Upper lobe of right lung (tissue), 1 donor: ENCODE results near the gene CAMK2N2. TPM values are rescaled to one million over a fixed set of nuclear protein-coding genes. Genes with fewer than 3 reads are reported as not detected.

Experiments
- ATAC-seq: fragments of 200-7000 bp; cut with Tn5 transposase; one replicate; pipeline ENCODE4 v1.9.1; 2020; ENCODE audit warnings: mild to moderate bottlenecking, moderate library complexity
- DNase-seq: peaks from one replicate; pipeline ENCODE4 v3.0.0-alpha.2; 2020
- H3K27ac ChIP-seq: fragments of 200-600 bp; one replicate; pipeline ENCODE4 v1.8.0; 2022
- H3K27me3 ChIP-seq: fragments of 200-600 bp; one replicate; pipeline ENCODE4 v1.8.0; 2022; ENCODE audit warnings: mild to moderate bottlenecking
- H3K36me3 ChIP-seq: fragments of 200-600 bp; one replicate; pipeline ENCODE4 v1.8.0; 2022
- H3K4me1 ChIP-seq: fragments of 200-600 bp; one replicate; pipeline ENCODE4 v1.8.0; 2022
- H3K4me3 ChIP-seq: fragments of 200-600 bp; one replicate; pipeline ENCODE4 v1.8.0; 2022; ENCODE audit warnings: mild to moderate bottlenecking
- H3K9me3 ChIP-seq: fragments of 200-600 bp; one replicate; pipeline ENCODE4 v1.8.0; 2022
- intact Hi-C: fragments of 100-400 bp; cut with DNase I; formaldehyde crosslinking; loops from one replicate; pipeline ENCODE4 v1.11.0; 2022
- total RNA-seq: library from RNA; stranded (reverse); fragmentation: NEBNext Ultra II Directional; extraction: Animal tissue kit (Norgen Biotek cat#: 25700); gene quantifications from one replicate; pipeline ENCODE4 v1.2.1, GENCODE V29; 2021
- TF ChIP-seq, protein P1 (sequence below): fragments of 200-600 bp; IDR thresholded peaks from one replicate; pipeline ENCODE4 v1.8.0; 2022; ENCODE audit warnings: antibody characterized with exemption
- donor health status: DM: no; HTN: yes; CAD: no; lungs with severe emphysema.

CAMK2N2 gene
- total RNA-seq, 1 donor from 2014 or later: not detected

DNA sequence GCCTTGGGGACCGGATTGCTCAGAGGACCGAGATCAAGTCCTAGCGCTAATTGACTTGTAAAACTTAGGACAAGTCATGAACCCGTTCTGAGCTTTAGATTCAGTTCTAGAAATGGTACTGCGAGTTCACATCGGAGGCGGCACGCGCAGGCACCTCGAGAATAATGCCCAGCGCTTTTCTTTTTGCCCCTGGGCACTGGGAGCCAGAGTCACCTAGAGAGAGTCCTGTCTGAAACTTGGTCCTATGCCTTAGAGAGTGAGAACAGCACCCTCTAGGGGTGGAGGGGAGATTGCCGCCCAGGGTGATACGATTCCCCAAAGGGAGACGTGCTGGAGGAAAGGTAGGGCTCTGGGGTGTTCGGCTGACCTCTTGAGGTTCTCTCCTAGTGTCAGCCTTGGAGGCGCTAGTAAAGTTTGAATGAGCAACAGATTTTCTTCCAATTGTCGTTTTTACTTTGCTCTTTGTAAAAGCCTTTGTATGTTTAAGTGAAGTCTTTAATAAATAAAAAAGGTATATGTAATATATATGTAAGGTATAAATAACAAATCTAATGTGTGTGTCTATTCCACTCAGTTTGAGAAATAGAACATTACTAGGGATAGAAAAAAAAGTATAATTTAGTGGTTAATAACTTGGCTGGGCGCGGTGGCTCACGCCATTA lies 11.1 kb downstream of the CAMK2N2 start:
- TF ChIP-seq, protein P1, sequence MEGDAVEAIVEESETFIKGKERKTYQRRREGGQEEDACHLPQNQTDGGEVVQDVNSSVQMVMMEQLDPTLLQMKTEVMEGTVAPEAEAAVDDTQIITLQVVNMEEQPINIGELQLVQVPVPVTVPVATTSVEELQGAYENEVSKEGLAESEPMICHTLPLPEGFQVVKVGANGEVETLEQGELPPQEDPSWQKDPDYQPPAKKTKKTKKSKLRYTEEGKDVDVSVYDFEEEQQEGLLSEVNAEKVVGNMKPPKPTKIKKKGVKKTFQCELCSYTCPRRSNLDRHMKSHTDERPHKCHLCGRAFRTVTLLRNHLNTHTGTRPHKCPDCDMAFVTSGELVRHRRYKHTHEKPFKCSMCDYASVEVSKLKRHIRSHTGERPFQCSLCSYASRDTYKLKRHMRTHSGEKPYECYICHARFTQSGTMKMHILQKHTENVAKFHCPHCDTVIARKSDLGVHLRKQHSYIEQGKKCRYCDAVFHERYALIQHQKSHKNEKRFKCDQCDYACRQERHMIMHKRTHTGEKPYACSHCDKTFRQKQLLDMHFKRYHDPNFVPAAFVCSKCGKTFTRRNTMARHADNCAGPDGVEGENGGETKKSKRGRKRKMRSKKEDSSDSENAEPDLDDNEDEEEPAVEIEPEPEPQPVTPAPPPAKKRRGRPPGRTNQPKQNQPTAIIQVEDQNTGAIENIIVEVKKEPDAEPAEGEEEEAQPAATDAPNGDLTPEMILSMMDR: peak; percentile 97
- H3K9me3 ChIP-seq: no peaks in the 10 kb centered on the region
- ATAC-seq: peak; percentile 87
- peak overlapping the region; percentile 77 for H3K27ac ChIP-seq
- no peaks in the 10 kb centered on the region for H3K27me3 ChIP-seq
- peak; percentile 91 for DNase-seq
- peak overlapping the region; percentile 91 for H3K4me3 ChIP-seq
- peaks cover 8% of the 10 kb centered on the region for H3K4me1 ChIP-seq
- intact Hi-C loops: no loop called here
- H3K36me3 ChIP-seq: peaks cover 6% of the 10 kb centered on the region

- Histone ChIP-seq H3K27ac (peak within 1 kb of the TSS; percentile 86), H3K9me3 (no peaks in the 10 kb centered on the region), H3K36me3 (peaks cover 13% of the 10 kb centered on the region), H3K4me3 (peak within 1 kb of the TSS; percentile 91), H3K4me1 (peaks cover 8% of the 10 kb centered on the region), H3K27me3 (no peaks in the 10 kb centered on the region)
- ATAC-seq (peak; percentile 97), DNase-seq (peak; percentile 98)
- TF ChIP-seq, protein P1: peak; percentile 65
- intact Hi-C loops: loop anchor here (10.0 kb wide), 1 partner anchor 105 kb away; no protein-coding TSS in a partner anchor
These were observed 11.8 kb downstream of the CAMK2N2 start, which contains the start of gene EEF1AKMT4 for GRCh38 chr3:184249412-184250166. Gene EEF1AKMT4, plus strand, starts transcription at chr3:184249672. Its CDS starts 23 bp downstream, at chr3:184249695.

GRCh38 chr3:184248454-184249411 lies 12.6 kb downstream of the CAMK2N2 start, which contains the start of gene ALG3:
Gene ALG3, minus strand, starts transcription at chr3:184248962. Its CDS starts 22 bp downstream, at chr3:184248940.
- Histone ChIP-seq H3K4me3 (peak within 1 kb of the TSS; percentile 91), H3K9me3 (no peaks in the 10 kb centered on the region), H3K27me3 (no peaks in the 10 kb centered on the region), H3K36me3 (peaks cover 21% of the 10 kb centered on the region), H3K4me1 (peaks cover 8% of the 10 kb centered on the region), H3K27ac (peak within 1 kb of the TSS; percentile 86)
- ATAC-seq (peak; percentile 87), DNase-seq (peak; percentile 92)
- intact Hi-C loops: loop anchor here (10.0 kb wide), 1 partner anchor 104 kb away; no protein-coding TSS in a partner anchor
- TF ChIP-seq, protein P1: no peak

DNA sequence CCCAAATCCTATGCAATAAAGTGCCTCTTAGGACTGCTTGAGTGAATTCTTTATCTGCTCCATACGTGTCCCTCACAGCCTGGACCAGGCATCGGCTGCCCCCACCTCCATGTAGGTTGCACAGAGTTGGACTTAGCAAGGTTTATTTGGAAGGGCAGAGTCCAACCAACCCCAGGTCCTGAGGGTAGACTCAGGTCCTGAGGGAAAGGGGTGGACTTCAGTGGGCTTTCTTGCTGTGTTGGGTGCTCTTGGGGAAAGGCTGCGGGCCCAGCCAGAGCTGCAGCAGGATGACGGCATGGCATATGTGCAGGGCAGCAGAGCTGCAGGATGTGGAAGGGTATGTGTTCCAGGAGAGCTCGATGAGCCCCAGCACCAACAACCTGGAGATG lies 19.1 kb downstream of the CAMK2N2 start:
- Histone ChIP-seq H3K27me3 (no peaks in the 10 kb centered on the region), H3K27ac (no peak overlapping the region), H3K9me3 (no peaks in the 10 kb centered on the region), H3K4me3 (no peak overlapping the region), H3K4me1 (no peaks in the 10 kb centered on the region), H3K36me3 (peaks cover 38% of the 10 kb centered on the region)
- ATAC-seq: no peak
- DNase-seq: no peak
- TF ChIP-seq, protein P1: no peak
- intact Hi-C loops: loop anchor here (10.0 kb wide), 1 partner anchor 97 kb away; no protein-coding TSS in a partner anchor
